HUDEP-2 (cell line): ENCODE measurements around the gene CTRB1.
A peak's percentile ranks its signal among the peaks of the same experiment; 100 is the strongest.
"Not testable (repeated sequence)": the region's sequence is repeated elsewhere in the genome, so short reads cannot be mapped to it uniquely, and the experiment has no call there.

Experiments
- DNase-seq, 76 experiments: peaks; one replicate each; lab custom pipeline; 2025; ENCODE audit not compliant: unreplicated experiment in 76 of 76; lab: John Stamatoyannopoulos, UW

The CTRB1 gene

GRCh38 chr16:75264999-75265910 is 46.5 kb downstream of the CTRB1 start:
- DNase-seq = peak in 5 of 76 experiments; percentile 17 to 28 (median 19)

DNA sequence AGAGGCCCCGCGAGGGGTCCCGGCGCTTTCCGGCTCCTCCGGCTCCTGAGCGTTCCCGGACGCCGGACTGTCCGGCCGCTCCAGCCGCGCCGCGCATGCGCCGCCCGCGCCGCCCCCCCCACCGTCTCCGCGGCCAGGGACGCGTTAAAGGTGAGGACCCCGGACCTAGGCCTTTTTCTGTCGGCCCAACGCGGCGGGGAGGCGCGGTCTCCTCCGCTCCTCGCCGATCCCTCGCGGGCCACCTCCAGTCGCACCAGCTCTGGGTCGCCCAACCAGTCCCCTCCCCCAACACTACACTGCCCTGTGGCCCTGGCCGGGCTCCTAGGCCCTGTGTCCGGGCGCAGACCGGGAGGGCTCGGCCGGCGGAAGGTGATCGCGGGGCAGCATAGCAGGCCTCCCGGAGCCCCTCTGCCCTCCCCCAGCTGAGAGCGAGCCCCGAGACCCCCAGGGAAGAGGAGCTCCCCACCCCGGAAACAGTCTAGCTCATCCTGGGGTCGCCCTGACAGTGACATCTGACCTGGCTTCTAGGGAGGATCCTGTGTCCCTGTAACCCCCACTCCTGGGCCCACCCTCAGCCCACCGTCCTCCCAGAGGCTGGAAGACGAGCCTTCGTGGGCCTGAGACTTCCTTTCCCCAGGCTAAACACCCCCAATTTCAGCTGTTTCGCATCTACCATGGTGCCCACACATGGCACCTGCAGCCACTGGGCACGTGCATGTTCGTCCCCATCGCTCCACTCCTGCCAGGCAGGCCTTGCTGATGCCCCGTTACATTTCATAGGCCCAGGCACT is 47.3 kb downstream of the CTRB1 start:
- DNase-seq = peak in 61 of 76 experiments; percentile 10 to 75 (median 49)

GRCh38 chr16:75266738-75267630 is 48.2 kb downstream of the CTRB1 start:
- no peak for DNase-seq

- no peak for DNase-seq
Observed at GRCh38 chr16:75267631-75268264, 49.0 kb downstream of the CTRB1 start.

- DNase-seq = not testable (repeated sequence)
Observed at GRCh38 chr16:75269358-75269757, 50.6 kb downstream of the CTRB1 start.

DNA sequence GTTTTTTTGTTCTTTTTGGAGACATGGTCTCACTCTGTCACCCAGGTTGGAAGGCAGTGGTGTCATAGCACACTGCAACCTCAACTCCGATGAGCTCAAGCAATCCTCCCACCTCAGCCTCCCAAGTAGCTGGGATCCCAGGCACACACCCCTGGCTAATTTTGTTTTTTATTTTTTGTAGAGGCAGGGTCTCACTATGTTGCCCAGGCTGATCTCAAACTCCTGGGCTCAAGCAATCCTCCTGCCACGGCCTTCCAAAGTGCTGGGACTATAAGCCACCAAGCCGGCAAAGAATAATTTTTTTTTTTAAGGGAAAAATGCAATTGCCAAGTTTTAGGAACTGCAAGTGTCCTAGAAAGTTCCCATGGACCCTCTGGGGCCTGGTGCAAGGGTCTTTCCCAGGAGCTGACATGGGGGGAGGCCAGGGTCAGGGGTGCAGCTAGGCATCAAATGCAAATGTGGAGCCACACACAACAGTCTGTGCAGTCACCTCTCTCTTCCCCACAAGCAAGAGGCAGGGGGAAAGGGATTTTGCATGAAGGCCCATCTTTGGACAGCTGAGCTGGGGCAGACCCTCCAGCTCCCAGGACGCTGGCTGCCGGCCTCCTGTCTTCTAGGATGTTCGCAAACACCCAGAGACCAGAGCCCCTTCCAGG is 52.8 kb downstream of the CTRB1 start:
- DNase-seq = no peak

- no peak for DNase-seq
Observed at GRCh38 chr16:75272097-75272551, 53.3 kb downstream of the CTRB1 start.

DNA sequence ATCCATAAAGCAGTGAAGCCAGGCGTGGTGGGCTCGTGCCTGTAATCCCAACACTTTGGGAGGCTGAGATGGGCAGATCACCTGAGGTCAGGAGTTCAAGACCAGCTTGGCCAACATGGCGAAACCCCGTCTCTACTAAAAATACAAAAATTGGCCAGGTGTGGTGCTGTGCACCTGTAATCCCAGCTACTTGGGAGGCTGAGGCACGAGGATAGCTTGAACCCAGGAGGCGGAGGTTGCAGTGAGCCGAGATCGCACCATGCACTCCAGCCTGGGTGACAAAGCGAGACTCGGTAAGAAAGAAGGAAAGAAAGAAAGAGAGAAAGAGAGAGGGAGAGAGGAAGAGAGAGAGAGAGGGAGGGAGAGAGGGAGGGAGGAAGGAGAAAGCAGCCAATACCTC is 53.8 kb downstream of the CTRB1 start:
- DNase-seq = not testable (repeated sequence)

- DNase-seq = no peak
Observed at GRCh38 chr16:75273054-75273925, 54.5 kb downstream of the CTRB1 start.
